ENCODE measurements around the gene MCC.

Gene MCC

DNA sequence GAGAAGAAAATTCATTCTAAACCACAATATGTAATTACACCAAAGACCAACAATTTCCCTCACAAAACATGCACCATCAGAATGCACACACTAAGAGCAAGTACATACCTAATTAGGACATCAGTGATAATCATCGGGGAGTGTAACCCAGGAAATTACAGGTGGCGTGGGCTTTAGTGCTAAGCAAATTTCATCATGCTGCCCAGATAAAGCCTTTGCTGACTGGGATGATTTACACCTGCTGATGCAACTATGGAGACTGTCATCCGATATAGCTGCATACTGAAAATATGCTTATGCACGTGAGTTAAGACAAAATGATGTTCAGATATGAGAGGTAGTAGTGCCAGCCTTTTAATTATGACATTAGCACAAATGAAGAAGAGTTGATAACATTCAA, 388.4 kb downstream of the MCC start:
- DNase-seq (ENCODE audit: low read depth), result no peak
- no peak overlapping the region for H3K4me3 ChIP-seq (ENCODE audit: low read depth, low read length)
- TF ChIP-seq, protein P1, sequence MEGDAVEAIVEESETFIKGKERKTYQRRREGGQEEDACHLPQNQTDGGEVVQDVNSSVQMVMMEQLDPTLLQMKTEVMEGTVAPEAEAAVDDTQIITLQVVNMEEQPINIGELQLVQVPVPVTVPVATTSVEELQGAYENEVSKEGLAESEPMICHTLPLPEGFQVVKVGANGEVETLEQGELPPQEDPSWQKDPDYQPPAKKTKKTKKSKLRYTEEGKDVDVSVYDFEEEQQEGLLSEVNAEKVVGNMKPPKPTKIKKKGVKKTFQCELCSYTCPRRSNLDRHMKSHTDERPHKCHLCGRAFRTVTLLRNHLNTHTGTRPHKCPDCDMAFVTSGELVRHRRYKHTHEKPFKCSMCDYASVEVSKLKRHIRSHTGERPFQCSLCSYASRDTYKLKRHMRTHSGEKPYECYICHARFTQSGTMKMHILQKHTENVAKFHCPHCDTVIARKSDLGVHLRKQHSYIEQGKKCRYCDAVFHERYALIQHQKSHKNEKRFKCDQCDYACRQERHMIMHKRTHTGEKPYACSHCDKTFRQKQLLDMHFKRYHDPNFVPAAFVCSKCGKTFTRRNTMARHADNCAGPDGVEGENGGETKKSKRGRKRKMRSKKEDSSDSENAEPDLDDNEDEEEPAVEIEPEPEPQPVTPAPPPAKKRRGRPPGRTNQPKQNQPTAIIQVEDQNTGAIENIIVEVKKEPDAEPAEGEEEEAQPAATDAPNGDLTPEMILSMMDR (IDR thresholded peaks at IDR 0.05; ENCODE audit: low read depth, low read length, missing control alignments), result no peak

DNA sequence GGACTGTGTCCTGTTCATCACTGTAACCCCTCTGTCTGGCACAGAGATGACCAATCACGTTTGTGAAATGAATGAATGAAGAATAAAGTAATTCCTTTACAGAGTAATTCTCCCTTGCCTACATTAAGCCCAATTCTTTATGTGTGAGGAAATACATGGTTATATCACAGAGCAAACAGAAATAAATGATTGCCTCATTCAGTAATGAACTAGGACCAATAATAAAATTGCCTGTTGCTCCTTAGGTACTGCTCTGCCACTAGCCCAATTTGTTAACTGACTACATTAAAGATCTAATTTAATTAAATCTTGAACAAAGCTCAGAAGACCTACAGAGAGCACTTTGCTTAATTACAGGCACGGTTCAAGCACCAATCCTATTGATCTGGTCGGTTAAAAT, 389.9 kb downstream of the MCC start:
- no peak overlapping the region for H3K4me3 ChIP-seq (ENCODE audit: low read depth, low read length)
- TF ChIP-seq, protein P1 (IDR thresholded peaks at IDR 0.05; ENCODE audit: low read depth, low read length, missing control alignments), result no peak
- DNase-seq (ENCODE audit: low read depth), result no peak

DNA sequence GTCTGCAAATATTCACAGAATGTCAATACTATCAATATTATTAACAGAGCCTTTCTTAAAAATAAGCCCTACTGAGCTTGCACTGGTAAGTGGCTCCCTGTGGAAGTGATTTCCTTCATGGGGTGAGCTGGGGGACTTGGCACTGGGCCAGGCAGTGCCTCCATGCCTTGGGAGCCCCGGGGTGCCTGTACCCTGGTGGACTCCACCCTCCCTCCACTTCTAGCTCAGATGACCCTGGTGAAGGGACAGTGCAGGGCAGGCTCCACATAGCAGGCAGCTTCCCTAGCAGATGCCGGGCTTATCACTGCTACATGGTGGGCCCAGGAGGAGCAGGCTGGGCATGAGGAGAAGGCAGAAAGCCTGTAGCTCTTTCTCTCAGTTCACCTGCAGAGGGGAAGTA, 392.4 kb downstream of the MCC start:
- DNase-seq (ENCODE audit: low read depth), result no peak
- TF ChIP-seq, protein P1 (IDR thresholded peaks at IDR 0.05; ENCODE audit: low read depth, low read length, missing control alignments), result no peak

DNA sequence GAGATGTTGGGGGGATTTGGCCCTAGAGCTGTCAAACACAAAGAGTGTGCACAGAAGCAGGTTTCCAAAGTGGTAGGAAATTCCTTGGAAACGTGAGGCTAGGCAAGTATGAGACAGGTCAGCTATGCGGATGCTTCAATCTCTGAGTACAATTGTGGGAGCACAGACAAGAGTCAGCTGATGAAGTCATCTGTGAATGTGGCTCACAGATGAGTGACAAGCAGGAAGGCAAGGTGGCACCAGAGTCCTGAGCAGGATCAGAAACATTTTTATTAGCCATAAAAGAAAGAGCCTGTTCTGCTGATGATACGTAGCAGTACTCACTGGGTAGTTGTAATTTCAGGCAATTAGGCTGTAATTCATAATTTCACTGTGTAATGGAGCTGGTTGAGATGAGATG, 394.7 kb downstream of the MCC start:
- H3K4me3 ChIP-seq (ENCODE audit: low read depth, low read length), result no peak overlapping the region
- DNase-seq (ENCODE audit: low read depth), result no peak
- TF ChIP-seq, protein P1 (IDR thresholded peaks at IDR 0.05; ENCODE audit: low read depth, low read length, missing control alignments), result no peak

More for the DNA sequence above, 392.4 kb downstream of the MCC start:
- no peak overlapping the region for H3K4me3 ChIP-seq (ENCODE audit: low read depth, low read length)

DNA sequence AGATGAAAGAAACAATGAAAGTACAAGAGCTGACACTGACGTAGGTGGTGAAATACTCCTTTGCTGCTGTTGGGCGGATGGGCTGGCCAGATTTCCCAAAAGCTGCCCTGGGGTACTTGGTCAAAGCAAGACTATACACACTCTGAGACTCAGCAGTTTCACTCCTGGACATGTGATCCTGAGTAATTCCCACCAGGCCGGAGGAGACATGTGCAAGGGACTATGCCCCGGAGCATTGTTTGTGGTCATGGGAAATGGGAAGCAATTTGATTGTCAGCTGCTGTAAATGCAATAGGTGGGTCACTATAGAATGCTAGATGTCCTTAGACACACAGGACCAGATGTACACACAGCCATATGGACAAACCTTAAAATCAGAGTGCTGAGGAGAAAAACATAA, 395.6 kb downstream of the MCC start:
- TF ChIP-seq, protein P1 (IDR thresholded peaks at IDR 0.05; ENCODE audit: low read depth, low read length, missing control alignments), result no peak
- no peak overlapping the region for H3K4me3 ChIP-seq (ENCODE audit: low read depth, low read length)
- no peak for DNase-seq (ENCODE audit: low read depth)

DNA sequence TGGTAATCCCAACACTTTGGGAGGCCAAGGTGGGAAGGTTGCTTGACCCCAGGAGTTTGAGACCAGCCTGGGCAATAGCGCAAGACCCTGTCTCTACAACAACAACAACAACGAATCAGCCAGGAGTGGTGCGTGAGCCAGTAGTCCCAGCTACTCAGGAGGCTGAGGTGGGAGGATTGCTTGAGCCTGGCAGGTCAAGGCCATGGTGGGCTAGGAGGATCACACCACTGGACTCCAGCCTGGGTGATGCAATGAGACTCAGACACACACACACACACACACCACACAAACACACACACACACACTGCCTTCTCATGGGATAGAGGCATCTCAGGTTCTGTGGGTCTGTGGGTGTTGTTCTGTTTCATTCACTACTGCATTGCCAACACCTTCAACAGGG, 396.6 kb downstream of the MCC start:
- H3K4me3 ChIP-seq (ENCODE audit: low read depth, low read length), result no peak overlapping the region
- TF ChIP-seq, protein P1 (IDR thresholded peaks at IDR 0.05; ENCODE audit: low read depth, low read length, missing control alignments), result no peak
- no peak for DNase-seq (ENCODE audit: low read depth)

DNA sequence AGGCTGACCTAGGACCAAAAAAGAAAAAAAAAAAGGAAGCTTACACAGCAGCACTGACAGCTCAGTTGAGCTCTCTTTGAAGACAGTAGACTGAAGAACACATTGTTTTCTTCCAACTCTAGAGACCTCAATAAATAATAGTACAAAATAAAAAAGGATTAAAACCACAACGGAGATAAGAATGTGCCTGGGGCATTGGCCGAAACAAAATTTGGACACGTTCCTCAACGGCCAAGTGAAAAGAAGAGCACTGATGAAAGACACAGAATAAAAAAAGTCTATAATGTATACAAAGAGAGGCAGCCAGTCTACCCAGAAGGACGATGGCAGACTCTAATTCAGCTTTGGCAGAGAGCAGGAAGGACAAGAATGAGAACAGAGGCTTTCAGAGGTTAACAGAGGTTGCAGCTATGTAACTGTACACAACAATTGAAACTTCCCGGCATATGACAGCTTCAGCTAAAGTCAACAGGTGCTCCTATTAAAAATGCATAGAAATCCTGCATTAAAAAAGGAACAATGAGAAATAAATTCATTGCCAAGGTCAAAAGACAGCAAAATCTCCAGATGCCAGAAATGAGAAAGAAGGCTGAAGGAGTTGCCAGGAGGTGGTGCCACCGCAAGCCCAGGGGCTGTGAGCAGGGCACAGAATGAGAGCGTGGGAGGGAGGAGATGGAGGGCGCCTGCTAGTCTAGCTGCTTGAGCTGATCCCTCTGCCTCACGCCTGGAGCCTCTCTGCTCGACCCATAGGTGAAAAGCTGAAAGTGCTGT, 397.7 kb downstream of the MCC start:
- no peak overlapping the region for H3K4me3 ChIP-seq (ENCODE audit: low read depth, low read length)
- TF ChIP-seq, protein P1 (IDR thresholded peaks at IDR 0.05; ENCODE audit: low read depth, low read length, missing control alignments), result no peak
- DNase-seq (ENCODE audit: low read depth), result no peak
